Measurements from ENCODE around the gene SHISA6. TPM values are rescaled to one million over a fixed set of nuclear protein-coding genes. Genes with fewer than 3 reads are reported as not detected.
"Not testable (repeated sequence)": the region's sequence is repeated elsewhere in the genome, so short reads cannot be mapped to it uniquely, and the experiment has no call there.

SHISA6 gene
- total and polyA plus RNA-seq, 11 donors, result 0.16 to 1.0 (median 0.29) TPM

DNA sequence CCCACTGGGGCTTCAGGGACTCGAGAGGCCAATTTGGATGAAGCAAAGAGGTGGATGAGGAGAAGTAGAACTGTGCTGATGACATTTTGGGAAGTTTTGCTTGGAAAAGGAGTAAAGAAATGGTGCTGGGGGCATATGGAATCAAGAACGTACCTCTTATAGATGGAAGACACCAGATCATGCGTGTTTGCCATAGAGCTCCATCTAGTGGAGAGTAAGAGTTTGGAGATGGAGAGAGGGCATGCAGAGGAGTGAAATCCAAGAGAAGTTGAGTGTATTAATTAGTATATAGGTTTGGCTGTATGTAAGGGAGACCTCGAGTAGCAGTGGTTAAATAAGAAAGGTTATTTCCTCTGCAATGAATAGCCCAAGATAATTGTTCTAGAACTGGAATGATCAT lies 56.0 kb downstream of the SHISA6 start:
- ATAC-seq, result no peak
- H3K27ac ChIP-seq, result no peak overlapping the region
- no peak for DNase-seq
- H3K27me3 ChIP-seq, result no peaks in the 10 kb centered on the region
- TF ChIP-seq, protein P1, sequence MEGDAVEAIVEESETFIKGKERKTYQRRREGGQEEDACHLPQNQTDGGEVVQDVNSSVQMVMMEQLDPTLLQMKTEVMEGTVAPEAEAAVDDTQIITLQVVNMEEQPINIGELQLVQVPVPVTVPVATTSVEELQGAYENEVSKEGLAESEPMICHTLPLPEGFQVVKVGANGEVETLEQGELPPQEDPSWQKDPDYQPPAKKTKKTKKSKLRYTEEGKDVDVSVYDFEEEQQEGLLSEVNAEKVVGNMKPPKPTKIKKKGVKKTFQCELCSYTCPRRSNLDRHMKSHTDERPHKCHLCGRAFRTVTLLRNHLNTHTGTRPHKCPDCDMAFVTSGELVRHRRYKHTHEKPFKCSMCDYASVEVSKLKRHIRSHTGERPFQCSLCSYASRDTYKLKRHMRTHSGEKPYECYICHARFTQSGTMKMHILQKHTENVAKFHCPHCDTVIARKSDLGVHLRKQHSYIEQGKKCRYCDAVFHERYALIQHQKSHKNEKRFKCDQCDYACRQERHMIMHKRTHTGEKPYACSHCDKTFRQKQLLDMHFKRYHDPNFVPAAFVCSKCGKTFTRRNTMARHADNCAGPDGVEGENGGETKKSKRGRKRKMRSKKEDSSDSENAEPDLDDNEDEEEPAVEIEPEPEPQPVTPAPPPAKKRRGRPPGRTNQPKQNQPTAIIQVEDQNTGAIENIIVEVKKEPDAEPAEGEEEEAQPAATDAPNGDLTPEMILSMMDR (IDR thresholded peaks at IDR 0.05), result peak in 4 of 12 donors; percentile 19 to 32 (median 26)
- TF ChIP-seq POLR2A (IDR thresholded peaks at IDR 0.05), result no peak
- no peaks in the 10 kb centered on the region for H3K9me3 ChIP-seq
- intact Hi-C loops (cut with DNase I), result no loop called here
- no peak overlapping the region for H3K4me3 ChIP-seq
- no peaks in the 10 kb centered on the region for H3K4me1 ChIP-seq
- WGBS, 4 donors, result 37 to 51% (median 44%) methylated on average over 4 of the region's 4 CpGs
- no peaks in the 10 kb centered on the region for H3K36me3 ChIP-seq

DNA sequence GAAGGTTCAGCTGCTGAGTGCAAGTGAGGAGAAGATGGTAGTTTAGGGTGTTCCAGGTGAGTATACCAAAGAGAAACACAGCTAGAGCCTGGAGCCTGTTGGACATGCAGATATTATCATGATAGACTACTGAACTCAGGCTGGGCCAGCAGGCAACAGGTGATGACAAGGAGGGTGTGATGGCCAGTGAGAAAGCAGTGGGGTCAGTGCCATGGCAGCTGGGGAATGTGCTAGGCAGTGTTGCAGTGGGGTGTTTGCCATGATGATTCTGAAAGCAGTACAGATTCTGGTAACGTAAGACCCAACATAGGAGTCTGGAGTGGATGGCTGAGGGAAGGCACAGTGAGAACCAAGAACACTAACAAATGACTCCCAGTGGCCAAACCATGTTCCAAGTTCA lies 57.4 kb downstream of the SHISA6 start:
- 66 to 85% (median 71%) methylated on average over 1 of the region's 1 CpG for WGBS, 4 donors
- DNase-seq (no peak), ATAC-seq (no peak)
- Histone ChIP-seq H3K27me3 (no peaks in the 10 kb centered on the region), H3K9me3 (no peaks in the 10 kb centered on the region), H3K36me3 (no peaks in the 10 kb centered on the region), H3K4me1 (no peaks in the 10 kb centered on the region), H3K4me3 (no peak overlapping the region), H3K27ac (no peak overlapping the region)
- TF ChIP-seq, protein P1 (IDR thresholded peaks at IDR 0.05), result no peak
- TF ChIP-seq POLR2A (IDR thresholded peaks at IDR 0.05), result no peak
- intact Hi-C loops (cut with DNase I), result no loop called here

DNA sequence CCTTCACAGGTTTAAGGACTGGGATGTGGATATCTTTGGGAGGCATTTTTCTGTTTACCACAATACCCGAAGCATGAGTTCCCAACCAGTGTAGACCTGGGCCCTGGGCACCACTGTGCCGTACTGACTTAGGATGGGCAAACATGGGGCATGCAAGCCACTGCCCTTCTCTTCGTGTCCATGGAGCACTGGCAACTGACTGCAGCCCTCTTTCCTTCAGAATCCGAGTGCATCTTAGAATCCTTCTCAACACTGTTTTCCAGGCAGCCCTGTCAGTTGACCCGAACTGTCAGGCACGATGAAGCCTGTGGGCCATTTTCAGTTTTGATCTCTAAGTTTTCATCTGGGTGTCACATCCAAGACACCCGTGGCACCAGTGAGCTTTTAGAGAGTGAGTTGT lies 59.2 kb downstream of the SHISA6 start:
- H3K36me3 ChIP-seq, result no peaks in the 10 kb centered on the region
- 86 to 90% (median 87%) methylated on average over 7 of the region's 7 CpGs for WGBS, 4 donors
- H3K4me1 ChIP-seq, result no peaks in the 10 kb centered on the region
- H3K9me3 ChIP-seq, result no peaks in the 10 kb centered on the region
- TF ChIP-seq, protein P1 (IDR thresholded peaks at IDR 0.05), result no peak
- TF ChIP-seq POLR2A (IDR thresholded peaks at IDR 0.05), result no peak
- ATAC-seq (no peak), DNase-seq (no peak)
- H3K4me3 ChIP-seq, result no peak overlapping the region
- intact Hi-C loops (cut with DNase I), result no loop called here
- no peak overlapping the region for H3K27ac ChIP-seq
- no peaks in the 10 kb centered on the region for H3K27me3 ChIP-seq

DNA sequence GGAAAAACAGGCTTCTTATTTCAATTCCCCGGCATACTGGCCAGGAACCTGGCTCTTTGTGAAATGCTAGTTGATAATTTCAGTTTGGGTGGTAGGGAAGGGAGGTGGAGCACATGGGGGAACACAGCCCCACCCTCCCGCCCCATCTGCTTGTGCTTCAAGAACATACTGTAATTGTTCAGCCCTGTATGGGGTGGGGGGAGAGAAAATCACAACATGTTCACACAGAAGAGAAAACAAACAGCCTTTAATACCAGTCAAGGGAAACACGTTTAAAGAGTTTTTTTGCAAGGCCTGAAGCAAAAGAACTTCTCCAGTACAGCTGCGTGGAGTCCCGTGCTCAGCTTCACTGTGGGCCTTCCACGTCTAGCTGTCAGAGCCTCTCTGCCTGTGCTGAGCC lies 59.7 kb downstream of the SHISA6 start:
- Histone ChIP-seq H3K9me3 (no peaks in the 10 kb centered on the region), H3K27ac (no peak overlapping the region), H3K36me3 (no peaks in the 10 kb centered on the region), H3K4me1 (no peaks in the 10 kb centered on the region), H3K4me3 (no peak overlapping the region), H3K27me3 (no peaks in the 10 kb centered on the region)
- no peak for DNase-seq
- no peak for ATAC-seq
- TF ChIP-seq POLR2A (IDR thresholded peaks at IDR 0.05), result no peak
- TF ChIP-seq, protein P1 (IDR thresholded peaks at IDR 0.05), result no peak
- intact Hi-C loops (cut with DNase I), result no loop called here
- 79 to 85% (median 82%) methylated on average over 6 of the region's 6 CpGs for WGBS, 4 donors

DNA sequence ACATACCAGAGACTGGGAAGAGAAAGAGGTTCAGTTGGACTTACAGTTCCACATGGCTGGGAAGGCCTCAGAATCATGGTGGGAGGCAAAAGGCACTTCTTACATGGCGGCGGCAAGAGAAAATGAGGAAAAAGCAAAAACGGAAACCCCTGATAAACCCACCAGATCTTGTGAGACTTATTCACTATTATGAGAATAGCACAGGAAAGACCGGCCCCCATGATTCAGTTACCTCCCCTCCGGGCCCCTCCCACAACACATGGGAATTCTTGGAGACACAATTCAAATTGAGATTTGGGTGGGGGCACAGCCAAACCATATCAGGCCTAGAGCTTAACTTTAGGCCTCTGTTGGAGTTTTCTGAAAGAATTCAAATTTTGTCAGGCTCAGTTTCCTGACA lies 60.9 kb downstream of the SHISA6 start:
- H3K27ac ChIP-seq; H3K27me3 ChIP-seq; H3K36me3 ChIP-seq; H3K4me3 ChIP-seq; DNase-seq; intact Hi-C loops (cut with DNase I); ATAC-seq; H3K9me3 ChIP-seq; H3K4me1 ChIP-seq: not testable (repeated sequence)
- 92 to 95% (median 94%) methylated on average over 5 of the region's 5 CpGs for WGBS, 4 donors

Data from heart left ventricle (tissue), 16 donors.